Effector memory CD8-positive, alpha-beta T cell (primary cell): ENCODE data around the gene UNC5A.

Source experiments
- ATAC-seq: fragments of 150-1000 bp; cut with Tn5 transposase; replicated peaks from 2 replicates; pipeline ENCODE4 v1.10.0; 2021; ENCODE audit warnings: mild to moderate bottlenecking, moderate library complexity
- DNase-seq, 3 experiments: peaks; one replicate each; pipeline ENCODE4 v3.0.0; 2021
- H3K27ac Mint-ChIP-seq, 2 donors: one replicate each; pipeline ENCODE4 v1.8.0; 2022; ENCODE audit warnings: mild to moderate bottlenecking in 2 of 2, mixed read lengths in 2 of 2, moderate library complexity in 2 of 2
- H3K27me3 Mint-ChIP-seq, 2 donors: one replicate each; pipeline ENCODE4 v1.8.0; 2022; ENCODE audit warnings: mixed read lengths in 2 of 2
- H3K36me3 Mint-ChIP-seq: one replicate; pipeline ENCODE4 v1.8.0; 2022; ENCODE audit warnings: mild to moderate bottlenecking, moderate library complexity, mixed read lengths; ENCODE audit not compliant: insufficient read depth
- H3K4me1 Mint-ChIP-seq, 2 donors: one replicate each; pipeline ENCODE4 v1.8.0; 2022; ENCODE audit warnings: low read depth in 2 of 2, mixed read lengths in 2 of 2
- H3K4me3 Mint-ChIP-seq, 2 donors: one replicate each; pipeline ENCODE4 v1.8.0; 2022; ENCODE audit warnings: mild to moderate bottlenecking in 2 of 2, mixed read lengths in 2 of 2, moderate library complexity in 2 of 2
- H3K9me3 Mint-ChIP-seq, 2 donors: one replicate each; pipeline ENCODE4 v1.8.0; 2022; ENCODE audit warnings: mixed read lengths in 2 of 2

UNC5A gene

DNA sequence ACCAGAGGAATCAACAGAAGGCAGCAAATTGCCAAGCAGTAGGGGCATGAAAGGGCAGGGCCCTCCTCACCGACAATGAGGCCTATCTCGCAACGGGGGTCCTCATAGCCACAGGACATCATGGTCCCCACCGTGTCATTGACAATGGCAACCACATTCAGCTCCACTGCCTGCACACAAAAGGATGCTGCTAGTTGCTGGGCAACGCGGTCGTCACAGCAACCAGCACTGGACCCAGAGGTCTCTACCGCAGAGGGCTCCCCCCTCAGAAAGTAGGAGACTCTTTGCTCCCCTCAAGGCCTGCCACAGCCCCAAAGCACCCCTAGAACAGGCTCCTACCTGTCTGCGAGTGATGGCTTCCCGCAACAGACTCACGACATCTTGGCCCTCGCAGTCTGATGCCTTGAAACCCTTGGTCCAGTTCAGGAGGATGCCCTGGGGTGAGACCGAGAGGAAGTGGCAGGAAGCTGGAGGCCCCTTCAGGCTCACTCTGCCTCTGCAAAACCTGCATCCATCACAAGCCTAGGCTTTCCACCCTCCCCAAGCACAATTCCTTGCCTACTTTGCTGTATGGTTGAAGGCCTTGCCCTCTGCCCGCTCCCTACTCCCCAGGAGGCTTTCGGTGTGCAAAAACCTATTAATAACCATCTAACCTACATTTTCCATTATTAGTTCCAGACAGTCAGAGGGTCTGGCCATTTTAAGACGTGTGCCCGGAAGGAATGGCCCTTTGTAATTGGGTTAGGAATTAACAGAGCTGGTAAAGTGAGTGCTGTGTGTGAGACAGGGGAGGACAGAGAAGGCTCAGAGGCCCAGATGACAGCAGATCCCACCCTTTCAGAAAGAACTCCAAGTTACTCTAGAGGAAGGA, 73.6 kb downstream of the UNC5A start:
- DNase-seq (no peak), ATAC-seq (no peak)
- Mint-ChIP-seq H3K4me3 (no peak overlapping the region), H3K4me1 (peaks cover 0 to 4% of the 10 kb centered on the region in 2 donors), H3K36me3 (peaks cover 4% of the 10 kb centered on the region), H3K27me3 (peaks cover 20 to 55% of the 10 kb centered on the region in 2 donors), H3K9me3 (no peaks in the 10 kb centered on the region), H3K27ac (no peak overlapping the region)

DNA sequence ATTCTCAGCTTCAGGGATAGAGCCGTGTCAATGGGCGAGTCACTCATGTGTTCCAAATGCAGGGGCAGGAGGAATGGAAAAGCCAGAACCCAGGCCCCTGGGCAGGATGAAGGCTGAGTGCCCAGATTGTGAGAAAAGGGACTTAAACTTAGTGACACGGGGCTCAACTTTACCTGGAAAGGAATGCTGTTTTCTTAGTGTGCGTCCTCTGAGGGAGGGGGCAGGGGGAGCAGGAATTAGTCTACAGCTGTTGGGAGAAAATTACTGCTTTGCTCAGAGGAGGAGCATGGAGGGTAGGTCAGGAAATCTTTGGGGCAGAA, 74.2 kb downstream of the UNC5A start:
- peaks cover 0 to 4% of the 10 kb centered on the region in 2 donors for H3K4me1 Mint-ChIP-seq
- no peak overlapping the region for H3K27ac Mint-ChIP-seq
- H3K27me3 Mint-ChIP-seq: peaks cover 17 to 55% of the 10 kb centered on the region in 2 donors
- no peak for DNase-seq
- H3K9me3 Mint-ChIP-seq: no peaks in the 10 kb centered on the region
- peaks cover 4% of the 10 kb centered on the region for H3K36me3 Mint-ChIP-seq
- H3K4me3 Mint-ChIP-seq: no peak overlapping the region
- no peak for ATAC-seq

DNA sequence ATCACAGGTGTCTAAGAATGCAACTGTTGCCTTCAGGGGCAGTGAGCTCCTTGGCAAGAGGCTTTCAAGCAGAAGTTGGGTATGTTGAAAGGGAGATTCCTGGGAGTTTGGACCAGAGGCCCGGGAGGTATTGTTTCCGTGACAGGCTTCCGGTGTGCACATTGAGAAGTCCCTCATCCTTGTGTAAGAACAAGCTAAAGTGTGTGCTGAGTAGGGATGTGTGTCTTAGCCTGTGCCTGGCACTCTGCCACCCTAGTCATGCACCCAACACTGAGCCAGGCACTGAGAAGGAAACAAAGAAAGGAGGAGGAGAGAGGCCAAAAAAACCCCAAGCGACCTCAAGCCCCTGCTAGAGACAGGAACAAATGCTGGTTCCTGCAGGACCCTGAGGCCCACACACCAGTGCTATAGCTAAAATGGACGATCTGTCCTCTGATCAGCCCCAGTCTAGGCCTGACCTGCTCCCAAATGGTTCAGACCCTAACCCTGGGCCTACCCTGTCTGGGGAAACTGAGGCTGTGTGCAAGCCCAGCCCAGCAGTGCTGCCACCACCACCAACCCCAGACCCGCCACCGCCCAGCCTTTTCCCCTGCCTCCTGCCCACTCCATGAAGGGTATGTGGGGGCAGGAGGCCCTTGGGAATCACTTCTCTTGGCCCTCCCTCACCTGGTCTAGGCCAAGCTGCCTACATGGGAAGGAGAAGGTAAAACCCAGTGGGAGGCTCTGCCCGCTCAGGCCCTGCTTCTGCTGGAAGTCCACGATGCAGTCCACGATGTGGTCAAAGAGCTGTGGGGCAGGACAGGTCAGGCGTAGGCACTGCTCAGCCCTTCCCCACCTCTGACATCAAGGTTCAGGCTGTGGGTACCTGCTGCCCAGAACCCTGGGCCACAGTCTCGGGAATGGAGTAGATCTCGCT, 76.2 kb downstream of the UNC5A start:
- DNase-seq: no peak
- H3K9me3 Mint-ChIP-seq: no peaks in the 10 kb centered on the region
- H3K27me3 Mint-ChIP-seq: peaks cover 21 to 58% of the 10 kb centered on the region in 2 donors
- H3K4me3 Mint-ChIP-seq: no peak overlapping the region
- no peak for ATAC-seq
- peaks cover 0 to 4% of the 10 kb centered on the region in 2 donors for H3K4me1 Mint-ChIP-seq
- peaks cover 7% of the 10 kb centered on the region for H3K36me3 Mint-ChIP-seq
- H3K27ac Mint-ChIP-seq: no peak overlapping the region

DNA sequence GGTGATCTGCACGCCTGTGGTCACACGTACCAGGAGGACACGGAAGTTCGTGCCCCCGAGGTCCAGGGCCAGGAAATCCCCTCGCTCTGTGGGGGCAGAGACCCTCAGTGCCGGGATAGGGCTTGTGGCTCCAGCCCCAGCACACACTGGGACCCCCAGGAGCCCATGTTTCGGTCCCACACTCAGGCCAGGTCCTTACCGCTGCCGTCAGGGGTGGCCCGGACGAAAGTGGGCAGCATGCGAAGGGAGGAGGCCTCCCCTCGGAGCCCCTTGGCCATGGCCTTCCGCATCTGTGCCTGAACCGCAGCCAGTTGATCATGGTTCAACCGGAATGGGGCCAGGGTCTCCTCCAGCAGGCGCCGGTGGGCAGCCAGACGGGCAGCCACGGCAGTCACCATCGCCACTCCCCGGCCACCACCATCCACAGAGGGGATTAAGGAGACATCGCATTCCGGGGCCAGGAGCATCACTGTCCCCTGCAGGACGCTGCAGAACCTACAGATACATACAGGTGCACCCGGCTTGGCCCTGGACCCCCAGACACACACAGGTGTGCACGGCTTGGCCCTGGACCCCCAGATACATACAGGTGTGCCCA, 77.0 kb downstream of the UNC5A start:
- H3K4me3 Mint-ChIP-seq: no peak overlapping the region
- DNase-seq: no peak

DNA sequence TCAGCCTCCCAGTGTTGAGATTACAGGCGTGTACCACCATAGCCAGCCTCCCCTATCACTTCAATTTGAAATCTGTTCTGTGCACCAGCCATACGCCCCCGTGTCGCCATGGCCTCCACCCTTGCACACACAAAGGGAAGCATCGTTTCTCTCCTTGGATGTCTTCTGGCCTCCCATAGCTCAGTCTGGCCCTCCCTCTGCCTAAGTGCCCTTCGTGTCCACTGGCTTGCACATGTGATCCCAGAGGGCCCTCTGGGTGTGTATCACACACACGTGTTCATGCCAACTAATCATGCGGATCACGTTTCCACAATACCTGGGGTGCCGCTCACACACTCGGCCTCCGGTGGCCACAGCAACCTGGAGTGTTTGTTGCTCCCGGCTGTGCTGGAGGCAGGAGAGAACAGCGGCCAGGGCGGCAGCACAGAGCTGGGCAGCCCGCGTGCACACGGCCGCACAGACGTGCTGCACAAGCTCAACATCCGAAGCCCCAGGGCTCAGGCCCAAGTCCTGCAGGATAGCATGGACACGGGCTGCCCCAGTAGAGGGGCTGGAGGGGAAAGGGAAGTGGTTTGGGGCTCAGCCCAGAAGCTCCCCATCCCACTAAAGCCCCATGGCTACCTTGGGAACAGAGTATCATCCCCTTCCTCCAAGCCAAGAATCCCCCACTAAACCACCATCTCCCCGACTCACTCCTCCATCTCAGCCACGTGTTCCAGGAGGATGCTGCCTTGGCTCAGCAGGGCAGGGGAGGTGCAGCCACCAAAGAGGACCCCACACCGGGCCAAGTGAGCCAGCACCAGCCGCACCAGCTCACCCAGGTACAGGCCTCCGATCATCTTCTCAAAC, 77.9 kb downstream of the UNC5A start:
- Mint-ChIP-seq H3K9me3 (no peaks in the 10 kb centered on the region), H3K4me3 (no peak overlapping the region), H3K4me1 (peaks cover 0 to 4% of the 10 kb centered on the region in 2 donors), H3K36me3 (peaks cover 7% of the 10 kb centered on the region), H3K27me3 (peaks cover 21 to 52% of the 10 kb centered on the region in 2 donors), H3K27ac (peak overlapping the region in 1 of 2 donors; percentile 45)
- ATAC-seq: no peak
- no peak for DNase-seq

More for the DNA sequence above, 77.0 kb downstream of the UNC5A start:
- Mint-ChIP-seq H3K36me3 (peaks cover 7% of the 10 kb centered on the region), H3K27ac (no peak overlapping the region), H3K27me3 (peaks cover 25 to 58% of the 10 kb centered on the region in 2 donors), H3K4me1 (peaks cover 0 to 4% of the 10 kb centered on the region in 2 donors), H3K9me3 (no peaks in the 10 kb centered on the region)
- no peak for ATAC-seq

DNA sequence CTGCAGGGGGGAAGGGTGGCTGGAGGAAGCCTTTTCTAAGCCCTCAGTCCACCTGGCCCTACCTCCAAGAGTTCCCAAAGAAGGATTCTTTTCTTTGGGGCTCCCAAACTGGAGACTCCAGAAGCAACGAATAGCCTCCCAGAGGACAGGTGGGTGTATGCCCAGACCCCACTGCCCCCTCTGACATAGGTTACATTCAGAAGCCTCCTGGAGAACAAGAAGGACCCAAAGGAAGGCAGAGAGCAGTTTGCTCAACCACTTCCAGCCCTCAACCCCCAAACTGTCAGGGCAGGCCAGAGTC, 78.5 kb downstream of the UNC5A start:
- no peak overlapping the region for H3K27ac Mint-ChIP-seq
- H3K4me3 Mint-ChIP-seq: no peak overlapping the region
- peaks cover 24 to 52% of the 10 kb centered on the region in 2 donors for H3K27me3 Mint-ChIP-seq
- peaks cover 9% of the 10 kb centered on the region for H3K36me3 Mint-ChIP-seq
- H3K4me1 Mint-ChIP-seq: peaks cover 0 to 4% of the 10 kb centered on the region in 2 donors
- no peaks in the 10 kb centered on the region for H3K9me3 Mint-ChIP-seq
- ATAC-seq (no peak), DNase-seq (no peak)

DNA sequence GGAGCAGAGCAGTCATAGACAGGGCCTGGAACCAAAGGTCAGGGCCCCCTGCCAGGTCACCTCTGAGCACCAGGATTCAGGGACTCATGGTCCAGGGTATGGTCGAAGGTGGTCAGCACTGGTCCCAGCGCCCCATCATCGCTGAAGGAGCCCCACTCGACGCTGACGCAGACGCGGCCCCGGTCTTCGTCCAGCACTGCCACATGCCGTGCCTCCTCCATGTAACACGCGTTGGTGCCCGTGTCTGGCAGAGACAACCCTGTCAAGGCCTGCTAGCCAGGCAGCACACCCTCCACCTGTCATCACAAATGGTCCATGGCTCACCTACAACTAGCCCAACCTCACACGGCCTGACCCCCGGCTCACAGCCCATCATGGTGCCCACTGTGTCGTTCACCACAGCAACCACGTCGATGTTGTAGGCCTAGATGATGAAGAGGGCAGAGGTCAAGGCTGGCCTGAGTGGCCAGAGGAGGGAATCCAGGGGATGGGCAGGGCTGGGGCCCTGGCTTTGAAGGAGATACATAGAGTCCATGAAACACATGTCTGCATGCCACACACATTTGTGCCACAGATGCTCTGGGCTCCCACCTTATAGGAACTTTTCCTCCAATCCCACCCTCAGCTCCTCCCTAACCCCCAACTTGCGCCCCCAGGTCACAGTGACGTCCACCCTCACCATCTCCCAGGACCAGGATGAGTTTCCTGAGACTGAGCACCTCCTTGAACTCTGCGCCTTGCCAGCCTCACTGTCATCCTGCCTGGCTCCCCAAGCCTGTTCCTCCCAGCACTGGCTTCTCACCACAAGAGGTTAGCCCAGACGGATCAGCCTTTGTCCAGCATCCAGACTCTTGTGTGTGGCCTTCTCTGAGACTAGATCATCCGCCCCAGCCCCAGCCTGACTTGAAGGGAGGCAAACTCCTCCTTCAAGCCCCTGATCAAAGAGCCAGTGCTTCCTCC, 79.2 kb downstream of the UNC5A start:
- no peak for ATAC-seq
- no peak overlapping the region for H3K4me3 Mint-ChIP-seq
- no peaks in the 10 kb centered on the region for H3K9me3 Mint-ChIP-seq
- peaks cover 0 to 6% of the 10 kb centered on the region in 2 donors for H3K4me1 Mint-ChIP-seq
- H3K36me3 Mint-ChIP-seq: peaks cover 9% of the 10 kb centered on the region
- no peak for DNase-seq
- peaks cover 24 to 58% of the 10 kb centered on the region in 2 donors for H3K27me3 Mint-ChIP-seq
- H3K27ac Mint-ChIP-seq: no peak overlapping the region

DNA sequence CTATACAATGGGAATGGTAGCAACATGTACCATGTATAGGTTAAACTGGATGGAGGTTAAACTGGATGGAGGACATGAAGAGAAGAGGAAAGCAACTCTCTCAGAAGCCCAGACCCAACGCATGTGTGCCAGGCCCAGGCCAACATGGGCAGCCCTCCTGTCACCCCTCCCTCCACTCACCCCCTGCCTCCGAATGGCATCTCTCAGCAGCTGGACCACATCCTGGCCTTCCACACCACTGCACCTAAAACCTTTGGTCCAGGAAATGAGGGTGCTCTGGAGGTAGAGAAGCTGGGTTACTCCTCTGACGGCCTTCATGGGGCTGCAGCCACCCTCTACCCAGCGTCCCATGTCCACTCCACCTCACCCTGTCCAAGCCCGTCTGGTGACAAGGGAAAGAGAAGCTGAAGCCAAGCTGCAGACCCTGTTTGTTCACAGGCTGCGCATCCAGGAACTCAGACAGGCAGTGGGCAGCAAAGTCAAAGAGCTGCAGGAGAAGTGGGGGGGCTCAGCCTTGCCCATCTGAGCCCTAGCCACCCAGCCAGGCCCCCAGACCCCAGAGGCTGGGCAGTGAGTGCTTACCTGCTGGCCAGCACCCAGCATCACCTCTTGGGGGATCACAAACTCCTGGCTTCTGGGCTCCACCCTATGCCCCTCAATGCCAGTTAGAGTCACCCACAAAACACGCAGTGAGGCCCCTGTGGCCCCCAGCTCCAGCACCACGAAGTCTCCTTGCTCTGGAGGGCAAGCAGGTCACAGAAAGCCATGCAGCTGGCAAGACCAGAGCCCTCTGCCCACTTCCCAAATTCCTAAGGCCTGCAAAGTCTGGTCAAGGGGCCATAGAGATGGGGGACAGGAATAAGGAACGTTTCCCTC, 80.3 kb downstream of the UNC5A start:
- Mint-ChIP-seq H3K27me3 (peaks cover 24 to 58% of the 10 kb centered on the region in 2 donors), H3K27ac (no peak overlapping the region), H3K9me3 (no peaks in the 10 kb centered on the region), H3K4me3 (no peak overlapping the region), H3K36me3 (peaks cover 9% of the 10 kb centered on the region), H3K4me1 (peaks cover 0 to 6% of the 10 kb centered on the region in 2 donors)
- DNase-seq: no peak
- no peak for ATAC-seq

DNA sequence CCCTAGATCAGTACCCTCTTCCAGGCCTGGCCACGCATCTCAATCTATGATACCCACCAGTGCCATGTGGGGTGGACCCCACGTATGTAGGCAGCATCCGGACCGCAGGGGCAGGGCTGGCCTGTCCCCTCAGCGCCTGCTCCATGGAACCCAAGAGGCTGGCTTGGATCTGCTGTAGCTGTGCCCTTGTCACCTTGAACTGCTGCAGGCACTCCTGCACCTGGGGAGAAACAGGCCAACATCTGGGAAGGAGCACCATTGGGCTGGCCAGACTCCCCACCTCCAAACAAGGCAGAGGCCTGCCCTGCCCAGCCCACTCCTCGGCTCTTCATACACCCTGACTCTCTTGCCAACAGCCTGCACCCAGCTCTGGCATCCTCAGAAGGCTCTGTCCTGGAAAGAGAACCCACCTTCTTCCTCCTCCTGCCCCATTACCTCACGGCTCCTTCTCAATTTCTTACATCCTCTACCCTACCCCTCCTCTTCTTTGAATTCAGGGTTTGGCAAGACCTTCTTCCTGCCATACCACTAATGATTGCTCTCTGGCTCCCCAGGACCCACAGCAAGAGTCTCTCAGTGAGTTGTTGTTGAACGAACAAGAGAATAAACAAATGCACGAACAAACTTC, 81.1 kb downstream of the UNC5A start:
- Mint-ChIP-seq H3K27ac (no peak overlapping the region), H3K27me3 (peaks cover 24 to 58% of the 10 kb centered on the region in 2 donors), H3K4me1 (peaks cover 0 to 6% of the 10 kb centered on the region in 2 donors), H3K9me3 (no peaks in the 10 kb centered on the region), H3K36me3 (peaks cover 9% of the 10 kb centered on the region), H3K4me3 (no peak overlapping the region)
- DNase-seq (no peak), ATAC-seq (no peak)

DNA sequence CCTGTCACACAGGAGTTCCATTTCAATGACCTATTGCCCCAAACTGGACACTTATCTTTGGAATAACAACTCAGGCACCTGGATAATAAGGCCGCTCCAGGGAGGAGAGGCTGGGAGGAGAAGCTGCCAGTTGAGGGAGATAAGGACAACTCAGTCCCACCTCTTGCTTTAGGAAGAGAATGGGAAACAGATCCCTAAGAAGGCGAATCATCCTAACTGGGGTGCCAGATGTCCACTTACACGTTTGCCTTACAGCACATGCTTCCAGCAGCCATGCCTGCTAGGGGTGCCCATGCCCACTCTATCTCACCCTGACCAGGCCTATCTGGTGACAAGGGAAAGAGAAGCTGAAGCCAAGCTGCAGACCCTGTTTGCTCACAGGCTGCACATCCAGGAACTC, 82.3 kb downstream of the UNC5A start:
- H3K27ac Mint-ChIP-seq: no peak overlapping the region
- peaks cover 0 to 6% of the 10 kb centered on the region in 2 donors for H3K4me1 Mint-ChIP-seq
- H3K36me3 Mint-ChIP-seq: peaks cover 9% of the 10 kb centered on the region
- DNase-seq (no peak), ATAC-seq (no peak)
- H3K4me3 Mint-ChIP-seq: no peak overlapping the region
- H3K27me3 Mint-ChIP-seq: peaks cover 24 to 62% of the 10 kb centered on the region in 2 donors
- no peaks in the 10 kb centered on the region for H3K9me3 Mint-ChIP-seq

DNA sequence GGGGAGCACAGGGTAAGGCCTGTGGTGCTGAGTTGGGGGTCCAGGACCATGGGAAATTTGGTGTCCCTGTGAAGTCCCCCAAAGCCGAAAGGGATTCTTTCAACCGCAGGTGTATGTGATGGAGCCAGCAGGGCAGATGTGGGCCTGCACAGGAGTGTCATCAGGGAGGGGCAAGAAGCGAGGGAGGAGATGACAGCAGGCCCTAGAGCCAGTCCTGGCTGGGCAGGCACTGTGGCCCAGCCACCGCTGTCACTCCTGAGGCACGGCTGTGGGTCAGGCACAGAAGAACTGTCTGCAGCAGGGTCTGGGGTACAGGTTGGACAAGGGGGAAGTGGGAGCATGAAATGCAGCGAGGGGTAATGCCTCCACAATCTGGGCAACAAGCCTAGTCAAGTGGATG, 83.9 kb downstream of the UNC5A start:
- Mint-ChIP-seq H3K4me1 (peaks cover 3 to 8% of the 10 kb centered on the region in 2 donors), H3K4me3 (no peak overlapping the region), H3K27ac (no peak overlapping the region), H3K36me3 (peaks cover 8% of the 10 kb centered on the region), H3K9me3 (no peaks in the 10 kb centered on the region), H3K27me3 (peaks cover 24 to 51% of the 10 kb centered on the region in 2 donors)
- no peak for ATAC-seq
- DNase-seq: no peak
